ENCODE results near the gene COQ3. TPM values are rescaled to one million over a fixed set of nuclear protein-coding genes. Genes with fewer than 3 reads are reported as not detected.

The COQ3 gene
- total RNA-seq, 3 donors from 2014 or later = 8.9 to 12.6 (median 9.5) TPM

DNA sequence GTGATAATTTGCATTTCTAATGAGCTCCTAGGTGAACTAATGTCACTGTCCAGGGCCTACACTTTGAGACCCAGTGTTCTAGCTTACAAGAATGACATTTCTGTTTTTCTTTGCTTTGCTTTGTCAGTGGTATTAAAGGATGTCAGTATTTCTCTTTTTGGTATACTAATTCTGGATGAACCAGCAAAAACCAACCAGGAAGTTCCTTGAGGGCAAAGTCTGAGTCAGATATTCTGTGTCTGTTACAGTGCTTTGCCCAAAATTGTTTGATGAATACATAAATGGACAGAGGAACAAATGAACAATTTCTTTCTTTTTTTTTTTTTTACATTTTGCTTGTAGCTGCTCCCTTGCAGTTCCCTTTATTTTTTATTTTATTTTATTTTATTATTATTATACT lies 15.4 kb downstream of the COQ3 start:
- TF ChIP-seq, protein P1, sequence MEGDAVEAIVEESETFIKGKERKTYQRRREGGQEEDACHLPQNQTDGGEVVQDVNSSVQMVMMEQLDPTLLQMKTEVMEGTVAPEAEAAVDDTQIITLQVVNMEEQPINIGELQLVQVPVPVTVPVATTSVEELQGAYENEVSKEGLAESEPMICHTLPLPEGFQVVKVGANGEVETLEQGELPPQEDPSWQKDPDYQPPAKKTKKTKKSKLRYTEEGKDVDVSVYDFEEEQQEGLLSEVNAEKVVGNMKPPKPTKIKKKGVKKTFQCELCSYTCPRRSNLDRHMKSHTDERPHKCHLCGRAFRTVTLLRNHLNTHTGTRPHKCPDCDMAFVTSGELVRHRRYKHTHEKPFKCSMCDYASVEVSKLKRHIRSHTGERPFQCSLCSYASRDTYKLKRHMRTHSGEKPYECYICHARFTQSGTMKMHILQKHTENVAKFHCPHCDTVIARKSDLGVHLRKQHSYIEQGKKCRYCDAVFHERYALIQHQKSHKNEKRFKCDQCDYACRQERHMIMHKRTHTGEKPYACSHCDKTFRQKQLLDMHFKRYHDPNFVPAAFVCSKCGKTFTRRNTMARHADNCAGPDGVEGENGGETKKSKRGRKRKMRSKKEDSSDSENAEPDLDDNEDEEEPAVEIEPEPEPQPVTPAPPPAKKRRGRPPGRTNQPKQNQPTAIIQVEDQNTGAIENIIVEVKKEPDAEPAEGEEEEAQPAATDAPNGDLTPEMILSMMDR (IDR thresholded peaks at IDR 0.05) = no peak
- Histone ChIP-seq H3K4me3 (no peak overlapping the region), H3K4me1 (ENCODE audit: low read depth) (no peaks in the 10 kb centered on the region), H3K9me3 (no peaks in the 10 kb centered on the region), H3K36me3 (ENCODE audit: low read depth) (no peaks in the 10 kb centered on the region)
- DNase-seq (no peak), ATAC-seq (no peak)
- intact Hi-C loops (cut with DNase I, micrococcal nuclease) = no loop called here

DNA sequence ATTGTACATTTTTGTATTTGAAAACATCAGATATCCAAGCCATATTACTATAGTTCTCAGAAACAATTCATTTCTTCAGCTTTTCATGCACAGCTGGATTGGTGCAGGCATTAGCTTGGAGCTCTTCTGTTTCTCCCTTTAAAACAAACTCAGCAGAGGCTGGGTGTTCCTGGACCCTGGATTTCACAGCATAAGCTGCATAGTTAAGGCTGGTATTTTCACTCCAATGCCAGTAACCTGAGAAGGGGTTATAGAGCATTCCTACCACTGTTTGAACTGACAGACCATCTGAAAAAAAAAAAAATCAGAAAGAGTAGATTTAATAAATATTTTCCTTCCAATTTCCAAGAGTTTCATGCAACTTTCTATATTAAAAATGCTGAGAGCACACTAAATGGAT lies 24.5 kb downstream of the COQ3 start:
- no peaks in the 10 kb centered on the region for H3K9me3 ChIP-seq
- no peaks in the 10 kb centered on the region for H3K36me3 ChIP-seq (ENCODE audit: low read depth)
- ATAC-seq (no peak), DNase-seq (no peak)
- no peaks in the 10 kb centered on the region for H3K4me1 ChIP-seq (ENCODE audit: low read depth)
- intact Hi-C loops (cut with DNase I, micrococcal nuclease) = no loop called here
- TF ChIP-seq, protein P1 (IDR thresholded peaks at IDR 0.05) = no peak
- H3K4me3 ChIP-seq = no peak overlapping the region

DNA sequence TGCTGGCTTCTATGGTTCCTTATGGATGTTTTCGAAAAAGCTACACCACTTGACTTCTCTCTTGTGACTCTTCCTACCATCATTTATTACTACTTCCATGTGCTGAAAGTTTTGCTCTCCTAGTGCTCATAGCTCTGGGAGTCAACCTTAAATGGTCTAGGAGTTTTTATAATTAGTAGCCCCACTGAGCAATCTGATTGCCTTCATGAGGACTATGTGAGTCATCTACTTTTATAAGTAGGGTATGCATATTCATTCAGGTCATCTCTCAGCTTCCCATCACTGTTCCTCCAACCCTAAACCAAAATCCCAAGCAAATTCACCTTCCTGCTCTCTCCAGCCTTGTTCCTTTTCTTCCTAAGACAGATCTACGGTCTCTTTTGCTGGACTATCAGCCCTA lies 27.1 kb downstream of the COQ3 start:
- ATAC-seq = no peak
- Histone ChIP-seq H3K4me3 (no peak overlapping the region), H3K4me1 (ENCODE audit: low read depth) (no peaks in the 10 kb centered on the region), H3K9me3 (no peaks in the 10 kb centered on the region), H3K36me3 (ENCODE audit: low read depth) (no peaks in the 10 kb centered on the region)
- TF ChIP-seq, protein P1 (IDR thresholded peaks at IDR 0.05) = no peak
- intact Hi-C loops (cut with DNase I, micrococcal nuclease) = no loop called here
- no peak for DNase-seq

DNA sequence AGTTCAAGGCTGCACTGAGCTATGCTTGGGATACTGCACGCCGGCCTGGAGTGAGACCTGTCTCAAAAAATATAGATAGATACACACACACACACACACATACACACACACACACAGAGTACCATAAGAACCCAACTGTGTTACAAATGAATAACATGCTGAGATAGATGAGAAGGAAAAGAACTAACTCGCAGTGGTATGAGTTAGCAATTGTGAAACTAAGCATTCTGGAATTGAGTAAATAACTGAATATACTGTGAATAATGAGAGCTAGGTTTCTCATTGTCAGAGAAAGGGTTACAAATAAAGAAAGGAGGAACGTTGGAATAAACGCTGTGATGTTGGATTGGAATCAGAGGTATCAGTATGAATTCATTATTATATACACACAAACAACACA lies 30.0 kb downstream of the COQ3 start:
- ATAC-seq (no peak), DNase-seq (no peak)
- TF ChIP-seq, protein P1 (IDR thresholded peaks at IDR 0.05) = no peak
- H3K4me1 ChIP-seq (ENCODE audit: low read depth) = no peaks in the 10 kb centered on the region
- intact Hi-C loops (cut with DNase I, micrococcal nuclease) = no loop called here
- H3K9me3 ChIP-seq = no peaks in the 10 kb centered on the region
- H3K36me3 ChIP-seq (ENCODE audit: low read depth) = no peaks in the 10 kb centered on the region
- no peak overlapping the region for H3K4me3 ChIP-seq

DNA sequence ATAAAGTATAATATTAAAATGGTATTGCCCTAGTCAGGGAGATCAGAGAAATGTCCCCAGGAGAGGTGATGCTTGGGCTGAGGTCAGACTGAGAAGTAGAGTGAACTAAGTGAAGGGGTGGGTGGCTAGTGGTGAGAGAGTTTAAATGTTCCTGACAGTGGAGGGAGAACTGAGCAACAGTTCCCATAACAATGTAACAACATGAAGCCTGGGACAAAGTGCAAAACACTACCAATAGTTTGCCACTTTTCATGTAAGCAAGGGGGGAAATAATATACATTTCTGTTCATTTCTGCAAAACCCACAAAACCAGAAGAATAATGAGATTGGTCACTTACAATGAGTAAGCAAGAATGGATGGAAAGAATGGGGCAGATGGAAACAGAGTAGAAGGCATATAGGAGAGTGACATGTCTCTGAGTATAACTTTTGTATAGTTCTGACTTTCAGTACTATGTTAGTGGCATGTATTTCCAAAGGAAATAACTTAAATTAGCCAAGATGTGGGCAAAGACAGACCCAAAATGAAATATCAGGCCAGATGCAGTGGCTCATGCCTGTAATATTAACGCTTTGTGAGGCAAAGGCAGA lies 31.2 kb downstream of the COQ3 start:
- DNase-seq (no peak), ATAC-seq (no peak)
- Histone ChIP-seq H3K4me1 (ENCODE audit: low read depth) (no peaks in the 10 kb centered on the region), H3K36me3 (ENCODE audit: low read depth) (no peaks in the 10 kb centered on the region), H3K4me3 (no peak overlapping the region), H3K9me3 (no peaks in the 10 kb centered on the region)
- TF ChIP-seq, protein P1 (IDR thresholded peaks at IDR 0.05) = no peak
- intact Hi-C loops (cut with DNase I, micrococcal nuclease) = no loop called here

DNA sequence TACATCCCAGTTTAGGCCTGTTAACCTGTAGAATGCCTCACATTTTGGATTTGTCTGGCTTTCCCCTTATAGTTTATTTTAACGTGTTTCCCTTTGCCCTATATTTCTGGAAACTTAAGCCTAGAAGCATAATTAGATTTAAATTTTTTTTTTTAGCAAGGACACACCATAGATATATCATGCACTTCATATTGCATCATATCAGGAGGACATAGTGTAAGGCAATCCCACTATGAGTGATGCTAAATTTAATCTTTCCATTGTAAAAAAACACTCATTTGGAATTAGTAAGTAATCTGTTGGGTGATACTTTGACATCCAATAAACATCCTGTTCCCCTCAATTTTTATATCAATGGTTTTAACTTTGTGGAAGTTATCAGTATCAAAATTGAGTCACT lies 34.2 kb downstream of the COQ3 start:
- intact Hi-C loops (cut with DNase I, micrococcal nuclease) = no loop called here
- ATAC-seq = no peak
- H3K9me3 ChIP-seq = no peaks in the 10 kb centered on the region

More for the DNA sequence above, 34.2 kb downstream of the COQ3 start:
- DNase-seq = no peak
- no peaks in the 10 kb centered on the region for H3K36me3 ChIP-seq (ENCODE audit: low read depth)
- no peak overlapping the region for H3K4me3 ChIP-seq
- TF ChIP-seq, protein P1 (IDR thresholded peaks at IDR 0.05) = no peak
- H3K4me1 ChIP-seq (ENCODE audit: low read depth) = no peaks in the 10 kb centered on the region

Data from mucosa of descending colon (tissue), 3 donors.